ENCODE results near the gene CCDC13. TPM values are rescaled to one million over a fixed set of nuclear protein-coding genes. Genes with fewer than 3 reads are reported as not detected.

The CCDC13 gene
- polyA plus RNA-seq, 2 of the 4 experiments (the other 2 are of a cell fraction) = 0.41 to 0.47 TPM

DNA sequence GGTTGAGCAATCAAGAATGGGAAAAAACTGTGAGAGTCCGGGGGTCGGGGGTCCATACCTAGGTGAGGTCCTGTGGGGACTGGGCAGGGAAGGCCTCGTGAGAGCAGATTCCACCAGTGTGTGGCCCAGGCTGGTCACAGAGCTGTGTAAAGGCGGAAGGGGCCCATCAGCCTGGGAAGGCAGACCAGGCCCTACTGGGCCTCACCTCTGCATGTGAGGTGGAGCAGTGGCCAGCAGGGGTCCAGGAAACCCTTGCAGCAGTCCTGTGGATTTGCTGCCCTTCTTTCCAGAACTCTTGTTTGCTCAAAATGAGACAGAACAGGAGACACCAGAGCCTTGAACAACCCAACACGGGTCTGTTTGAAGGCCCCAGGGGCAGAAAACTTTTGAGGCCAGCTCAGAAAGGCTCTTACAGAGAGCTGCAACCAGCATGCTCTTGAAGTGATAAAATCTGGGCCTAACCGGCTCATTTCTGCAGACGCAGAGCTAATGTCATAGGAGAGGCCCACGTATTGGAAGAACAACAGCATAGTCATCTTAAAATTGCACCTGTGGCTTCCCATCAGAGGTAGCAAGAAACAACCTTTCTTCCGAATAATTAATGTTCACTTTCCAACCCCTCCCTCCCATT lies 40.1 kb downstream of the CCDC13 start:
- Histone ChIP-seq H3K4me2 (no peak overlapping the region), H3K4me1 (no peaks in the 10 kb centered on the region), H3K9me3 (no peaks in the 10 kb centered on the region), H3K4me3 (no peak overlapping the region), H3K27ac (no peak overlapping the region)
- FAIRE-seq (no peak), DNase-seq (ENCODE audit: low read depth in 1 of 2, low spot score in 1 of 2) (no peak), ATAC-seq (peak; percentile 52 to 75; a peak in 3 of 6 replicates)
- 81% methylated on average over 9 of the region's 9 CpGs for WGBS (ENCODE audit: missing lambda C conversion rate)
- POLR2A ChIA-PET = no interaction called here
- TF ChIP-seq KDM1A (IDR thresholded peaks at IDR 0.05; ENCODE audit: low read depth) = no peak
- no peak for TF ChIP-seq NFE2L2 (conservative IDR thresholded peaks at IDR 0.05; ENCODE audit: low read length)
- no peak for TF ChIP-seq HOXA7 (CRISPR knock-in tag; IDR thresholded peaks at IDR 0.05)
- no peak for TF ChIP-seq CBX2 (IDR thresholded peaks at IDR 0.05; ENCODE audit: borderline replicate concordance, low read depth)
- no peak for TF ChIP-seq BHLHE40 (IDR thresholded peaks at IDR 0.05; ENCODE audit: low read depth, low read length)
- no peak for TF ChIP-seq CHD4 (IDR thresholded peaks at IDR 0.05; ENCODE audit: borderline replicate concordance)
- TF ChIP-seq EHF (CRISPR knock-in tag; IDR thresholded peaks at IDR 0.05) = no peak
- no peak for TF ChIP-seq ZSCAN20 (CRISPR knock-in tag; IDR thresholded peaks at IDR 0.05)
- no peak for TF ChIP-seq EHMT2 (IDR thresholded peaks at IDR 0.05; ENCODE audit: low read depth)
- TF ChIP-seq, protein P1, sequence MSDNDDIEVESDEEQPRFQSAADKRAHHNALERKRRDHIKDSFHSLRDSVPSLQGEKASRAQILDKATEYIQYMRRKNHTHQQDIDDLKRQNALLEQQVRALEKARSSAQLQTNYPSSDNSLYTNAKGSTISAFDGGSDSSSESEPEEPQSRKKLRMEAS (IDR thresholded peaks at IDR 0.05) = no peak
- CTCF ChIA-PET = interaction anchor here (1.0 to 1.4 kb wide), 3 partner anchors 9 to 11 kb away, joined by 3 to 4 read pairs (median 3); no protein-coding TSS in a partner anchor

DNA sequence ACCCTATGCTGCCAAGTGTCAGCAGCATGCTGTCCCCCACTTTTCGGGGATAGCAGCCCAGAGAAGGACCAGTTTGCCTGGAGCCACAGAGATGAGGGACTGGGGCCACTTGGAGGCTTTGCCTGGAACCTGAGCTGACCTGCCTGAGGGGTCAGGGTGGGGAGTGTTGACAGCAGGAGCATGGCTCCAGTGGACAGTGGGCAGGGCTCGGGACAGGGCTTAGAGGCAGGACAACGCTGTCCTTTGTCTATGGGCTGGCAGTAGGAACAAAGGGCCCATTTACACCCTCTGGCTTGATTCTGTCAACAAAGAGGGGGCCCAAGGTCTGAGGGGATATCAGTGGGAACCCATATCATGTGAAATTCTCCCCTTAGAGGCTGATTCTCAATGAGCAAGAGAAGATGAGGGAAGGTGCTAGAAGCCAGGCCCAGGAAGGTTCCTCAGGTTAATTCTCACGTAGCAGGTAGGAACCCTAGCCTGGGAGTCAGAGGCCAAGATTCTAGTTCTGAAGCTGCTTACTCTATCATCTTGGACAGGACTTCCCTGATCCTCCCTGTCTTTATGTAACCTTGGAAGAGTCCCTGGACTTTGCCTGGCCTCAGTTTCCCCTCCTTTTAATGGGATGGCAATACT lies 40.7 kb downstream of the CCDC13 start:
- POLR2A ChIA-PET = no interaction called here
- DNase-seq (ENCODE audit: low read depth in 1 of 2, low spot score in 1 of 2) (no peak), ATAC-seq (no peak)

More for the DNA sequence above, 40.7 kb downstream of the CCDC13 start:
- WGBS (ENCODE audit: missing lambda C conversion rate) = 38% methylated on average over 3 of the region's 4 CpGs
- no peak for FAIRE-seq
- H3K4me3 ChIP-seq = no peak overlapping the region
- CTCF ChIA-PET = interaction anchor here (1.0 to 1.1 kb wide), 2 partner anchors 12 to 149 kb away, joined by 3 read pairs; no protein-coding TSS in a partner anchor
- H3K4me1 ChIP-seq = no peaks in the 10 kb centered on the region
- TF ChIP-seq, protein P2, sequence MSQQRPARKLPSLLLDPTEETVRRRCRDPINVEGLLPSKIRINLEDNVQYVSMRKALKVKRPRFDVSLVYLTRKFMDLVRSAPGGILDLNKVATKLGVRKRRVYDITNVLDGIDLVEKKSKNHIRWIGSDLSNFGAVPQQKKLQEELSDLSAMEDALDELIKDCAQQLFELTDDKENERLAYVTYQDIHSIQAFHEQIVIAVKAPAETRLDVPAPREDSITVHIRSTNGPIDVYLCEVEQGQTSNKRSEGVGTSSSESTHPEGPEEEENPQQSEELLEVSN (IDR thresholded peaks at IDR 0.05; ENCODE audit: borderline replicate concordance, low read depth) = no peak
- TF ChIP-seq FOSL2 (IDR thresholded peaks at IDR 0.05) = no peak
- TF ChIP-seq FOSL2 (CRISPR knock-in tag; IDR thresholded peaks at IDR 0.05) = no peak
- no peak for TF ChIP-seq TP53 (CRISPR knock-in tag; IDR thresholded peaks at IDR 0.05)
- TF ChIP-seq ESRRA (IDR thresholded peaks at IDR 0.05; ENCODE audit: borderline replicate concordance, low read length) = no peak
- TF ChIP-seq, protein P3, sequence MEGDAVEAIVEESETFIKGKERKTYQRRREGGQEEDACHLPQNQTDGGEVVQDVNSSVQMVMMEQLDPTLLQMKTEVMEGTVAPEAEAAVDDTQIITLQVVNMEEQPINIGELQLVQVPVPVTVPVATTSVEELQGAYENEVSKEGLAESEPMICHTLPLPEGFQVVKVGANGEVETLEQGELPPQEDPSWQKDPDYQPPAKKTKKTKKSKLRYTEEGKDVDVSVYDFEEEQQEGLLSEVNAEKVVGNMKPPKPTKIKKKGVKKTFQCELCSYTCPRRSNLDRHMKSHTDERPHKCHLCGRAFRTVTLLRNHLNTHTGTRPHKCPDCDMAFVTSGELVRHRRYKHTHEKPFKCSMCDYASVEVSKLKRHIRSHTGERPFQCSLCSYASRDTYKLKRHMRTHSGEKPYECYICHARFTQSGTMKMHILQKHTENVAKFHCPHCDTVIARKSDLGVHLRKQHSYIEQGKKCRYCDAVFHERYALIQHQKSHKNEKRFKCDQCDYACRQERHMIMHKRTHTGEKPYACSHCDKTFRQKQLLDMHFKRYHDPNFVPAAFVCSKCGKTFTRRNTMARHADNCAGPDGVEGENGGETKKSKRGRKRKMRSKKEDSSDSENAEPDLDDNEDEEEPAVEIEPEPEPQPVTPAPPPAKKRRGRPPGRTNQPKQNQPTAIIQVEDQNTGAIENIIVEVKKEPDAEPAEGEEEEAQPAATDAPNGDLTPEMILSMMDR (IDR thresholded peaks at IDR 0.05) = no peak
- no peak for TF ChIP-seq EHF (CRISPR knock-in tag; IDR thresholded peaks at IDR 0.05)
- no peak for TF ChIP-seq HDAC2 (IDR thresholded peaks at IDR 0.05)
- no peak for TF ChIP-seq RCOR1 (IDR thresholded peaks at IDR 0.05; ENCODE audit: low read depth, low read length)
- no peak for TF ChIP-seq MYC (IDR thresholded peaks at IDR 0.05; ENCODE audit: borderline replicate concordance, low read length)
- TF ChIP-seq, protein P4, sequence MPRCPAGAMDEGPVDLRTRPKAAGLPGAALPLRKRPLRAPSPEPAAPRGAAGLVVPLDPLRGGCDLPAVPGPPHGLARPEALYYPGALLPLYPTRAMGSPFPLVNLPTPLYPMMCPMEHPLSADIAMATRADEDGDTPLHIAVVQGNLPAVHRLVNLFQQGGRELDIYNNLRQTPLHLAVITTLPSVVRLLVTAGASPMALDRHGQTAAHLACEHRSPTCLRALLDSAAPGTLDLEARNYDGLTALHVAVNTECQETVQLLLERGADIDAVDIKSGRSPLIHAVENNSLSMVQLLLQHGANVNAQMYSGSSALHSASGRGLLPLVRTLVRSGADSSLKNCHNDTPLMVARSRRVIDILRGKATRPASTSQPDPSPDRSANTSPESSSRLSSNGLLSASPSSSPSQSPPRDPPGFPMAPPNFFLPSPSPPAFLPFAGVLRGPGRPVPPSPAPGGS (IDR thresholded peaks at IDR 0.05) = no peak
- TF ChIP-seq ZNF302 (CRISPR knock-in tag; IDR thresholded peaks at IDR 0.05) = no peak
- no peak for TF ChIP-seq RARB (CRISPR knock-in tag; IDR thresholded peaks at IDR 0.05)
- TF ChIP-seq SREBF2 (IDR thresholded peaks at IDR 0.05) = no peak
- TF ChIP-seq, protein P1 (IDR thresholded peaks at IDR 0.05) = no peak
- H3K9me3 ChIP-seq = no peaks in the 10 kb centered on the region
- H3K4me2 ChIP-seq = no peak overlapping the region
- no peak overlapping the region for H3K27ac ChIP-seq

Measured in A549 (cell line).